ENCODE results near the gene KLHDC3. TPM values are rescaled to one million over a fixed set of nuclear protein-coding genes. Genes with fewer than 3 reads are reported as not detected.

The KLHDC3 gene
- total and polyA plus RNA-seq, 4 experiments from 2014 or later, result 66.6 to 131 (median 73.1) TPM

GRCh38 chr6:43020847-43021246, 6.8 kb downstream of the KLHDC3 start:
- no peak for DNase-seq
- POLR2A ChIA-PET (ENCODE audit: partially characterized antibody), result interaction anchor here (0.7 to 4.6 kb wide), 11 partner anchors 9 to 142 kb away, joined by 3 to 40 read pairs (median 6); partner anchors contain the start of genes CNPY3, CUL7, KLC4 and MRPL2
- H3K36me3 Mint-ChIP-seq, result peaks cover 32 to 44% of the 10 kb centered on the region in 2 donors
- H3K27ac Mint-ChIP-seq, result peak overlapping the region; percentile 29 to 88 (median 81)
- Histone ChIP-seq H3K4me3 (ENCODE audit: low read length in 2 of 2) (peak overlapping the region in 1 of 2 donors; percentile 28), H3K9me3 (ENCODE audit: control insufficient read depth in 1 of 2, low read length in 2 of 2) (no peaks in the 10 kb centered on the region), H3K4me1 (ENCODE audit: insufficient read depth, low read length) (peaks cover 48% of the 10 kb centered on the region), H3K36me3 (ENCODE audit: insufficient read depth, low read length) (peaks cover 27% of the 10 kb centered on the region), H3K27me3 (ENCODE audit: insufficient read depth, low read length) (no peaks in the 10 kb centered on the region), H3K27ac (ENCODE audit: low read depth, low read length) (peak overlapping the region; percentile 68)
- H3K4me1 Mint-ChIP-seq, result peaks cover 17 to 65% (median 36%) of the 10 kb centered on the region in 4 donors
- CTCF ChIA-PET (ENCODE audit: partially characterized antibody), result interaction anchor here (0.6 to 1.4 kb wide), 4 partner anchors 17 to 123 kb away, joined by 3 to 6 read pairs (median 3); partner anchors contain the start of gene CUL7
- intact Hi-C loops (cut with micrococcal nuclease), result loop anchor here (1.0 kb wide), 2 partner anchors 8 to 38 kb away; partner anchors contain the start of genes KLC4, MEA1 and MRPL2
- H3K4me3 Mint-ChIP-seq, result peak overlapping the region; percentile 88 to 98 (median 90)
- peaks cover 0 to 1% (median 0%) of the 10 kb centered on the region in 8 donors for H3K9me3 Mint-ChIP-seq
- no peaks in the 10 kb centered on the region for H3K27me3 Mint-ChIP-seq

GRCh38 chr6:43021270-43022047, 7.4 kb downstream of the KLHDC3 start, which contains the start of gene RRP36:
Gene RRP36 (plus strand): TSS chr6:43021623. CDS start chr6:43021655, 32 bp downstream.
- no peaks in the 10 kb centered on the region for H3K27me3 Mint-ChIP-seq

DNA sequence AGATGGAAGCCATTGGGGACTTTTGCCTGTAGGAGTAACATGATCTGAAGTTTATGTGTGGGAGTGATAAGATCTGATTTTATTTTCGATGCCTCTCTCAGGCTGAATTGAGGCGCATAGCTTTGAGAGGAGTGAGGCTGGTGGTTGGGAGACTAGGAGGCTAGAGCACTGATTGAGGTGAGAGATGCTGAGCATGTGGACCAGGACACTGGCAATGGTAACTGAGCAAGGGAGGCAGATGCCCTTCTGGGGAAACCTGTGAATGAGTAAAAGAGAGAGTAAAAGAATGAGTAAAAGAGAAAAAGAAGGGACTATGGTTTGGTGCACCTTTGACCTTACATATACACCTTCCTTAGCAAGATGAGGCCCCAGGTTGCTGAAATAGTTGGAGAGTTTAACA, 10.4 kb downstream of the KLHDC3 start:
- DNase-seq, result no peak
- Histone ChIP-seq H3K9me3 (ENCODE audit: control insufficient read depth in 1 of 2, low read length in 2 of 2) (no peaks in the 10 kb centered on the region), H3K27me3 (ENCODE audit: insufficient read depth, low read length) (no peaks in the 10 kb centered on the region), H3K4me1 (ENCODE audit: insufficient read depth, low read length) (peaks cover 29% of the 10 kb centered on the region), H3K36me3 (ENCODE audit: insufficient read depth, low read length) (peaks cover 51% of the 10 kb centered on the region), H3K27ac (ENCODE audit: low read depth, low read length) (no peak overlapping the region), H3K4me3 (ENCODE audit: low read length in 2 of 2) (no peak overlapping the region)
- intact Hi-C loops (cut with micrococcal nuclease), result no loop called here
- CTCF ChIA-PET (ENCODE audit: partially characterized antibody), result interaction anchor here (0.8 to 1.0 kb wide), 2 partner anchors 10 kb away, joined by 3 read pairs; partner anchors contain the start of genes KLHDC3 and MEA1
- Mint-ChIP-seq H3K4me1 (peaks cover 9 to 33% (median 21%) of the 10 kb centered on the region in 4 donors), H3K4me3 (peak overlapping the region in 3 of 8 donors; percentile 8 to 48 (median 9)), H3K27me3 (no peaks in the 10 kb centered on the region), H3K9me3 (peaks cover 0 to 1% (median 0%) of the 10 kb centered on the region in 8 donors), H3K27ac (peak overlapping the region in 6 of 7 donors; percentile 1 to 90 (median 76)), H3K36me3 (peaks cover 30 to 46% of the 10 kb centered on the region in 2 donors)
- POLR2A ChIA-PET (ENCODE audit: partially characterized antibody), result interaction anchor here (1.0 to 4.6 kb wide), 4 partner anchors 11 to 95 kb away, joined by 5 to 40 read pairs (median 20); partner anchors contain the start of genes CNPY3, CUL7, KLHDC3 and MEA1

More at GRCh38 chr6:43021270-43022047, 7.4 kb downstream of the KLHDC3 start, which contains the start of gene RRP36:
- Mint-ChIP-seq H3K36me3 (peaks cover 35 to 44% of the 10 kb centered on the region in 2 donors), H3K4me1 (peaks cover 14 to 58% (median 31%) of the 10 kb centered on the region in 4 donors), H3K9me3 (peaks cover 0 to 1% (median 0%) of the 10 kb centered on the region in 8 donors), H3K4me3 (peak within 1 kb of the TSS; percentile 94 to 100 (median 98)), H3K27ac (peak within 1 kb of the TSS; percentile 79 to 98 (median 95))
- DNase-seq, result peak; percentile 47 to 72 (median 50)
- peaks cover 41% of the 10 kb centered on the region for H3K4me1 ChIP-seq (ENCODE audit: insufficient read depth, low read length)
- no peaks in the 10 kb centered on the region for H3K27me3 ChIP-seq (ENCODE audit: insufficient read depth, low read length)
- ChIA-PET POLR2A (ENCODE audit: partially characterized antibody) (interaction anchor here (0.7 to 4.6 kb wide), 13 partner anchors 8 to 142 kb away, joined by 3 to 40 read pairs (median 5); partner anchors contain the start of genes CNPY3, CUL7, KLC4 and KLHDC3), CTCF (ENCODE audit: partially characterized antibody) (interaction anchor here (0.6 to 1.4 kb wide), 6 partner anchors 18 to 208 kb away, joined by 3 to 6 read pairs (median 3); partner anchors contain the start of gene CUL7)
- H3K4me3 ChIP-seq (ENCODE audit: low read length in 2 of 2), result peak within 1 kb of the TSS; percentile 84
- intact Hi-C loops (cut with micrococcal nuclease), result loop anchor here (1.0 kb wide), 2 partner anchors 8 to 38 kb away; partner anchors contain the start of genes KLC4, MEA1 and MRPL2
- H3K27ac ChIP-seq (ENCODE audit: low read depth, low read length), result peak within 1 kb of the TSS; percentile 68
- no peaks in the 10 kb centered on the region for H3K9me3 ChIP-seq (ENCODE audit: control insufficient read depth in 1 of 2, low read length in 2 of 2)
- peaks cover 34% of the 10 kb centered on the region for H3K36me3 ChIP-seq (ENCODE audit: insufficient read depth, low read length)

- H3K27me3 Mint-ChIP-seq, result no peaks in the 10 kb centered on the region
- Histone ChIP-seq H3K9me3 (ENCODE audit: control insufficient read depth in 1 of 2, low read length in 2 of 2) (no peaks in the 10 kb centered on the region), H3K27ac (ENCODE audit: low read depth, low read length) (no peak overlapping the region), H3K27me3 (ENCODE audit: insufficient read depth, low read length) (no peaks in the 10 kb centered on the region), H3K4me3 (ENCODE audit: low read length in 2 of 2) (no peak overlapping the region), H3K36me3 (ENCODE audit: insufficient read depth, low read length) (peaks cover 57% of the 10 kb centered on the region), H3K4me1 (ENCODE audit: insufficient read depth, low read length) (peaks cover 21% of the 10 kb centered on the region)
- POLR2A ChIA-PET (ENCODE audit: partially characterized antibody), result no interaction called here
- peaks cover 5 to 22% (median 17%) of the 10 kb centered on the region in 4 donors for H3K4me1 Mint-ChIP-seq
- no peak for DNase-seq
- peak overlapping the region in 1 of 7 donors; percentile 41 for H3K27ac Mint-ChIP-seq
- H3K4me3 Mint-ChIP-seq, result no peak overlapping the region
- CTCF ChIA-PET (ENCODE audit: partially characterized antibody), result no interaction called here
- intact Hi-C loops (cut with micrococcal nuclease), result no loop called here
- H3K9me3 Mint-ChIP-seq, result peaks cover 0 to 1% (median 0%) of the 10 kb centered on the region in 8 donors
- H3K36me3 Mint-ChIP-seq, result peaks cover 36 to 47% of the 10 kb centered on the region in 2 donors
Observed at GRCh38 chr6:43026365-43026764, 12.3 kb downstream of the KLHDC3 start.

GRCh38 chr6:43029120-43029519, 15.1 kb downstream of the KLHDC3 start:
- DNase-seq, result no peak
- Histone ChIP-seq H3K4me3 (ENCODE audit: low read length in 2 of 2) (no peak overlapping the region), H3K9me3 (ENCODE audit: control insufficient read depth in 1 of 2, low read length in 2 of 2) (no peaks in the 10 kb centered on the region), H3K36me3 (ENCODE audit: insufficient read depth, low read length) (peaks cover 67% of the 10 kb centered on the region), H3K27ac (ENCODE audit: low read depth, low read length) (no peak overlapping the region), H3K27me3 (ENCODE audit: insufficient read depth, low read length) (no peaks in the 10 kb centered on the region), H3K4me1 (ENCODE audit: insufficient read depth, low read length) (peaks cover 5% of the 10 kb centered on the region)
- intact Hi-C loops (cut with micrococcal nuclease), result no loop called here
- POLR2A ChIA-PET (ENCODE audit: partially characterized antibody), result interaction anchor here (0.9 kb wide), 1 partner anchor 15 kb away, joined by 3 read pairs; the partner anchor contains the start of genes KLHDC3 and MEA1
- Mint-ChIP-seq H3K36me3 (peaks cover 39 to 59% of the 10 kb centered on the region in 2 donors), H3K4me1 (peaks cover 4 to 13% (median 10%) of the 10 kb centered on the region in 4 donors), H3K27me3 (no peaks in the 10 kb centered on the region), H3K9me3 (peaks cover 0 to 2% (median 0%) of the 10 kb centered on the region in 8 donors), H3K4me3 (no peak overlapping the region), H3K27ac (peak overlapping the region in 1 of 7 donors; percentile 12)
- CTCF ChIA-PET (ENCODE audit: partially characterized antibody), result interaction anchor here (0.6 to 1.4 kb wide), 2 partner anchors 25 to 111 kb away, joined by 3 to 4 read pairs; partner anchors contain the start of gene CUL7

DNA sequence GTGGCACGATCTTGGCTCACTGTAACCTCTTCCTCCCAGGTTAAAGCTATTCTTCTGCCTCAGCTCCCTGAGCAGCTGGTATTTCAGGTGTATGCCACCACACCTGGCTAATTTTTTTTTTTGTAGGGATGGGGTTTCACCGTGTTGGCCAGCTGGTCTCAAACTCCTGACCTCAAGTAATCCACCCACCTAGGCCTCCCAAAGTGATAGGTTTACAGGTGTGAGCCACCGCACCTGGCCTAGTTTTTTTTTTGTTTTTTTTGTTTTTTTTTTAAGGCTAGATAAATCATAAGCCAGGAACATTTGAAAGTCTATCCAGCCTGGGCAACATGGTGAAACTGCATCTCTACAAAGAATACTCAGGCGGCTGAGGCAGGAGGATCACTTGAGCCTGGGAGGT, 18.3 kb downstream of the KLHDC3 start:
- POLR2A ChIA-PET (ENCODE audit: partially characterized antibody), result interaction anchor here (0.7 to 1.1 kb wide), 2 partner anchors 14 to 90 kb away, joined by 3 to 4 read pairs; no protein-coding TSS in a partner anchor
- intact Hi-C loops (cut with micrococcal nuclease), result no loop called here

More for the DNA sequence above, 18.3 kb downstream of the KLHDC3 start:
- Histone ChIP-seq H3K36me3 (ENCODE audit: insufficient read depth, low read length) (peaks cover 53% of the 10 kb centered on the region), H3K4me3 (ENCODE audit: low read length in 2 of 2) (no peak overlapping the region), H3K27me3 (ENCODE audit: insufficient read depth, low read length) (no peaks in the 10 kb centered on the region), H3K9me3 (ENCODE audit: control insufficient read depth in 1 of 2, low read length in 2 of 2) (no peaks in the 10 kb centered on the region), H3K27ac (ENCODE audit: low read depth, low read length) (no peak overlapping the region), H3K4me1 (ENCODE audit: insufficient read depth, low read length) (no peaks in the 10 kb centered on the region)
- peaks cover 0 to 6% (median 2%) of the 10 kb centered on the region in 4 donors for H3K4me1 Mint-ChIP-seq
- DNase-seq, result no peak
- peaks cover 19 to 55% of the 10 kb centered on the region in 2 donors for H3K36me3 Mint-ChIP-seq
- H3K9me3 Mint-ChIP-seq, result peaks cover 0 to 2% (median 0%) of the 10 kb centered on the region in 8 donors
- no peak overlapping the region for H3K4me3 Mint-ChIP-seq
- H3K27me3 Mint-ChIP-seq, result no peaks in the 10 kb centered on the region
- CTCF ChIA-PET (ENCODE audit: partially characterized antibody), result no interaction called here
- H3K27ac Mint-ChIP-seq, result peak overlapping the region in 1 of 7 donors; percentile 56
